Adipocyte (in vitro differentiated cells): Measurements from ENCODE around the gene CD59.
A peak's percentile ranks its signal among the peaks of the same experiment; 100 is the strongest.
"Not testable (repeated sequence)": the region's sequence is repeated elsewhere in the genome, so short reads cannot be mapped to it uniquely, and the experiment has no call there.

Experiments
- DNase-seq: peaks from one replicate; pipeline ENCODE4 v3.0.0-alpha.2; 2015; ENCODE audit warnings: low read depth
- H3K27me3 ChIP-seq: replicated peaks from 2 replicates; pipeline ENCODE4 v1.7.0; 2013; ENCODE audit warnings: mild to moderate bottlenecking, low read length, moderate library complexity; ENCODE audit not compliant: control insufficient read depth, insufficient read depth
- H3K36me3 ChIP-seq: 2 replicates; pipeline ENCODE4 v1.7.0; 2013; ENCODE audit warnings: low read length, mild to moderate bottlenecking, moderate library complexity; ENCODE audit not compliant: control insufficient read depth, insufficient read depth, severe bottlenecking
- H3K4me1 ChIP-seq: 2 replicates; pipeline ENCODE4 v1.7.0; 2013; ENCODE audit warnings: mild to moderate bottlenecking, low read length, moderate library complexity; ENCODE audit not compliant: control insufficient read depth, insufficient read depth
- H3K4me3 ChIP-seq: 2 replicates; pipeline ENCODE4 v1.7.0; 2013; ENCODE audit warnings: mild to moderate bottlenecking, low read length, moderate library complexity
- H3K9ac ChIP-seq: 2 replicates; pipeline ENCODE4 v1.7.0; 2013; ENCODE audit warnings: mild to moderate bottlenecking, low read length, moderate library complexity
- H3K9me3 ChIP-seq: 2 replicates; pipeline ENCODE4 v1.7.0; 2013; ENCODE audit warnings: mild to moderate bottlenecking, low read length, moderate library complexity; ENCODE audit not compliant: control insufficient read depth

The CD59 gene

DNA sequence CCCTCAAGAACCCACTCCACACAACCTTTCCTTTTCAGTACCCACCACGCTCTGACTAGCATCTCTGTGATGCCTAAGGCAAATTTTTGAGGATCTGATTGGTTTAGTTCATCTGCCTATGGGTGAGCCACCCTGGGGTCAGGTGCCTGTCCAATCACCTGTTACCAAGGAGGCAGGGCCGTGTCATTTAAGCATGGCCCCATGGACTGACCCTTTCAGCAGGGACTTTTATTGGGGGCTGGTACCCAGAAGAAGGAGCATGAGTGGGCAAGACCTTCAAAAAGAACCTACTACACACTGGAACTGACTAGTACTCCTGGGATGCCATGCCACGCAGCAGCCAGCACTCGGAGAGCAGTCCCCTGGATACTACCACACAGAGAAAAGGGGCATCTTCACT lies 64.0 kb downstream of the CD59 start:
- Histone ChIP-seq H3K4me3 (no peak overlapping the region), H3K27me3 (no peaks in the 10 kb centered on the region), H3K36me3 (no peaks in the 10 kb centered on the region), H3K4me1 (peaks cover 21% of the 10 kb centered on the region), H3K9me3 (no peaks in the 10 kb centered on the region), H3K9ac (no peak overlapping the region)
- no peak for DNase-seq

DNA sequence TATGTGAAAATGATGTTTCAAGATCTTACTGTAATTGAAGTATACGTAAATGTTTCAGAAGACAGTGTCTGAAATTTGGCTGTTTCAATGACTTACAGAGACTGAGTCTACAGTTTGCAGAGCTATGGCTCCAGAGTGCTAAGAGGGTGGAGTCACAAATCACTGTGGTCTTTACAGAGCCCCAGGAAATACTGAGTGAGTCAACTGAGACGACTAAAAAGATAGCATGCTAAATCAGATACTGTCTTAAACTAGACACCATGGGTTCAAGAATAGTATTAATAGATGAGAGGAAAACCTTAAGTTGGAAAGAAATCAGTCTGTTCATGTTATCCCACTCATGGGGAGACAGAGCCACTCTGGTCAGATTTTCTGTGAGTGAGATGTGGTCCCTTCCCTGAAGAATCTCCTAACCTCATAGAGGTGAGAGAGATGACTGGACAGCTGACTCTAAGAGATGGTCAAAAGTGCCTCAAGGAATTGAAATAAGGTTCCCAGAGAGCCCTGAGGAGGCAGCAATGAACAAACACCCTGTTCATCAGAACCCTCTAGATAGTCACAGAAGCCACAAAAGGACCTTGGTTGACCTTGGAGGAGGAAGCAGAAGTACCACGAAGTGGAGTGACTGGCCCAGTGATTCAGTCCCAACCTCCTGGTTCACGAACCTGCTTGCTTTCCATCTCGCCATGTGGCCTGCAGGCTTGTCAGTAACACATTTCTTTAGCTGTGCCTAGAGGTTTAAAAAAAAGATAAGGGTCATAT lies 65.8 kb downstream of the CD59 start:
- no peak overlapping the region for H3K4me3 ChIP-seq
- H3K4me1 ChIP-seq, result peaks cover 21% of the 10 kb centered on the region
- DNase-seq, result peak; percentile 52
- H3K9me3 ChIP-seq, result no peaks in the 10 kb centered on the region
- no peaks in the 10 kb centered on the region for H3K36me3 ChIP-seq
- H3K27me3 ChIP-seq, result no peaks in the 10 kb centered on the region
- no peak overlapping the region for H3K9ac ChIP-seq

GRCh38 chr11:33669598-33670249 lies 66.5 kb downstream of the CD59 start:
- no peaks in the 10 kb centered on the region for H3K27me3 ChIP-seq
- no peak overlapping the region for H3K4me3 ChIP-seq
- DNase-seq, result no peak
- H3K4me1 ChIP-seq, result peaks cover 21% of the 10 kb centered on the region
- H3K9ac ChIP-seq, result no peak overlapping the region
- no peaks in the 10 kb centered on the region for H3K9me3 ChIP-seq
- no peaks in the 10 kb centered on the region for H3K36me3 ChIP-seq

- Histone ChIP-seq H3K27me3 (no peaks in the 10 kb centered on the region), H3K9me3 (no peaks in the 10 kb centered on the region), H3K36me3 (no peaks in the 10 kb centered on the region), H3K4me1 (peaks cover 16% of the 10 kb centered on the region), H3K9ac (no peak overlapping the region), H3K4me3 (no peak overlapping the region)
- no peak for DNase-seq
Observed at GRCh38 chr11:33668951-33669596, 67.1 kb downstream of the CD59 start.

DNA sequence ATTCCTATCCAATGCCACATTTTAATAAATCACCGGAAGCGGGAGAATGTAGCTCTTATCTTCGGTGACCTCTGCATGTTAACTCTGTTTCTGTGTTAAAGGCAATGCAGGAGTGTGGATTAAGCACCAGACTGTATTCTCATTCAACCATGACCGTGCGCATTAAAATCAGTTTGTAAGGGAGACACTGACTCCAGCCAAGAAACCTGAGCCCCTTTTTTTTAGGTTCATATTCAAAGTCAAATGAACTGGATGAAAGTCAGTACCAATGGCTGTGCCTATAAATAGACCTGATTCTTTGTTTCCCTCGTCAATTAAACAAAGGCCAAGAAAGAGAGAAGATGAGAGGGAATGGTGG lies 67.8 kb downstream of the CD59 start:
- DNase-seq, result peak; percentile 64
- no peak overlapping the region for H3K9ac ChIP-seq
- no peak overlapping the region for H3K4me3 ChIP-seq
- peaks cover 9% of the 10 kb centered on the region for H3K4me1 ChIP-seq
- H3K36me3 ChIP-seq, result no peaks in the 10 kb centered on the region
- no peaks in the 10 kb centered on the region for H3K9me3 ChIP-seq
- H3K27me3 ChIP-seq, result no peaks in the 10 kb centered on the region

DNA sequence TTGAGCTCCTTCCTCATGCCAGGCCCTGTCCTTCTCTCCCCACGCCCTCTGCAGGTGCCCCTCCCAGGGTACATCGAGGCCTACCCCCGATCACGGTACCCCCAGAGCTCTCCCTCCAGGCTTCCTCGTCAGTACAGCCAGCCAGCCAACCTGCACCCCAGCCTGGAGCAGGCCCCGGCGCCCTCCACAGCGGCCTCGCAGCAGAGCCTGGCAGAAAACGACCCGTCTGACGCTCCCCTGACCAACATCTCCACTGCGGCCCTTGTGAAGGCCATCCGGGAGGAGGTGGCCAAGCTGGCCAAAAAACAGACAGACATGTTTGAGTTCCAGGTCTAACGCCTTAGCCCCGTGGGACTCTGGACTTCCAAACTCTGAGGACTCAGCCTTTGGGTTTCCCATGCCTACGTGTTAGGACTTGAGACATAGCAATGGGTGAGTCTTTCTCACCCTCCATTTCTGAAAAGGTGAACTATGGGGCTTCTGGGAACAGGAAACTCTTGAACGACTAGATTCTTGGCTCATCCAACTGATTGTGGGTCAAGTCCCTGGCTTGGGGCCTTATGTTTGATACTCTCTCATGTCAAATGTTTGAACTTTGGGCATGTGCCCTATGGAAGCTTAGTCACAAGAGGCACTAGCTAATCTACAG lies 68.3 kb downstream of the CD59 start:
- Histone ChIP-seq H3K36me3 (no peaks in the 10 kb centered on the region), H3K9ac (no peak overlapping the region), H3K4me1 (peaks cover 7% of the 10 kb centered on the region), H3K27me3 (no peaks in the 10 kb centered on the region), H3K9me3 (no peaks in the 10 kb centered on the region), H3K4me3 (no peak overlapping the region)
- no peak for DNase-seq

DNA sequence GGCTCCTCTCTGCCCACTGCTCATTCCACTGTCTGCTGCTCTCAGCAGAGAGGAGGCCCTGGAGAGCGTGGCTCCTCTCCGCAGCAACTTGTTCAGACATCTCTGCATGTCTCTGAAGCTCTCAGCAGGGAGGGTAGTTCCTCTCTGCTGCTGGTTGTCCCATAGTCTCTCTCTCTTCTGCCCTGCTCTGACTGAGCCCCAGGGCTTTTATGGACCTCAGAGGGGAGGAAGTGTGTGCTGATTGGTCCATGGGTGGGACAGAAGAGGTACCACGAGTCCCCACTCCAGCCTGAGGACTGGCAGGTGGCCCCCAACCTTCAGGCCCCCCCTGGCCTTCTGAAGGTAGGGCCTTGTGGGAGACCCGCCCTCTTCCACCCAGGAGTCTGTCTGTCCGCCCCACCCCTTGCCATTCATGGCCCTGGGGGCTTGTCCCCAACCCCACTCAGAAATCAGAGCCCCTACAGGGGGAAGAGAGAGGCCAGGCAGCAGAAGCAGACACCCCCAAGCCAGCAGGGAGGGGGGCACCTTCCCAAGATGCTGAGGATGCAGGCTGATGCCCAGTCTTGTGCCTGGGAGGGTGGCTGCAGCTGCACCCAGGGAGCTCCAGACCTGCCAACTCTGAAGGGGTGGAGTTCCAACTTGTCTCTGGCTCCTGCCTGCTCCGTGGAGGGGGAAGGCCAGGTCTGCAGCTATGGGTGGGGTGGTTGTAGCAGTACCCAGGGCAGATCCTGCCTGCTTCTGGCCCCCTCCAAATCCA lies 70.7 kb downstream of the CD59 start:
- no peak for DNase-seq
- peaks cover 7% of the 10 kb centered on the region for H3K4me1 ChIP-seq
- H3K27me3 ChIP-seq, result no peaks in the 10 kb centered on the region
- H3K36me3 ChIP-seq, result no peaks in the 10 kb centered on the region
- H3K9me3 ChIP-seq, result no peaks in the 10 kb centered on the region
- H3K9ac ChIP-seq, result no peak overlapping the region
- H3K4me3 ChIP-seq, result no peak overlapping the region

GRCh38 chr11:33664827-33665226 lies 71.4 kb downstream of the CD59 start:
- H3K4me1 ChIP-seq, result peaks cover 3% of the 10 kb centered on the region
- no peaks in the 10 kb centered on the region for H3K27me3 ChIP-seq
- no peaks in the 10 kb centered on the region for H3K36me3 ChIP-seq
- no peak overlapping the region for H3K9ac ChIP-seq
- DNase-seq, result no peak
- no peak overlapping the region for H3K4me3 ChIP-seq
- H3K9me3 ChIP-seq, result no peaks in the 10 kb centered on the region

DNA sequence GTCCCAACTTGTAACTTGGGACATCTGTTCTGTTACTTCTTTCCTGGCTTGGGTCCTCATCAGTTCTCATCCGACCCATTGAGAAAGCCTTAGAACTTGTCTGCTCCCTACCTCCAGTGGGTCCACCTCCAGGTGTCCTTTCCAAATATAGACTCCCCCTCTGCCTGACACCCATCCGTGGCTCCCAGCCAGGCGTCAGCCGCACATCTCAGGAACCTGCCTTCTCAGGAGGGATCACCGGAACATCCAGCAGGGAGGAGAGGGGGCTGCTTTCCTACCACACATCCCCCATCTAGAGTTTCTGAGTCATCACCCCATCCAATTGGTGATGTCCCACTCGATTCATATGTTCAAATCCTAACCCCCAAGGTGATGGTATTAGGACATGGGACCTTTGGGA lies 72.1 kb downstream of the CD59 start:
- Histone ChIP-seq H3K36me3 (no peaks in the 10 kb centered on the region), H3K4me1 (peaks cover 3% of the 10 kb centered on the region), H3K27me3 (no peaks in the 10 kb centered on the region), H3K9me3 (no peaks in the 10 kb centered on the region), H3K9ac (no peak overlapping the region), H3K4me3 (no peak overlapping the region)
- no peak for DNase-seq

DNA sequence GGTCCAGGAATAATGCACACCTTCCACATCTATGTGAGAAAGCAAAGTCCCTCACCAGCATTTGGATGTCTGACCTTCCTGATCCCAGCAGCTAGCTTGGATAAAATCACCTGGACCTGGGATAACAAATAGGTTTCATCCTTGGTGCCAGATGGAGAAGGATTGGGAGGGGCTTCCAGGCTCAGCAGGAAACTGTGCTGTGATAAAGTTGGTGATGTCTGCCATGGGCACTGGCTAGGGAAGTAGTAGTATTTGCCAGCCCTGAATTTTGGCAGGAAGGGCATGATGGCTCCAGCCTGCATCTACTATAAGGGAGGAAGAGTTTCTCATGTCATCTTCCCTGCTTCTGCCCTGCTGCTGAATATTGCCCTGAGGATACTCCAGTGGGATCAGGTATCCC lies 73.1 kb downstream of the CD59 start:
- Histone ChIP-seq H3K9me3 (no peaks in the 10 kb centered on the region), H3K4me1 (peaks cover 3% of the 10 kb centered on the region), H3K36me3 (no peaks in the 10 kb centered on the region), H3K4me3 (no peak overlapping the region), H3K27me3 (no peaks in the 10 kb centered on the region), H3K9ac (no peak overlapping the region)
- no peak for DNase-seq

GRCh38 chr11:33661526-33661925 lies 74.7 kb downstream of the CD59 start:
- not testable (repeated sequence) for DNase-seq, H3K9ac ChIP-seq, H3K27me3 ChIP-seq, H3K36me3 ChIP-seq, H3K9me3 ChIP-seq, H3K4me1 ChIP-seq, H3K4me3 ChIP-seq
